ENCODE data around the gene NOTCH3.
A peak's percentile ranks its signal among the peaks of the same experiment; 100 is the strongest.

NOTCH3 gene

GRCh38 chr19:15177269-15178116 is 23.3 kb downstream of the NOTCH3 start:
- Histone ChIP-seq H3K23ac (ENCODE audit: low read depth, low read length, poor library complexity) (no peak overlapping the region), H3K4me3 (ENCODE audit: low read length in 2 of 2) (peak overlapping the region in 1 of 2 donors; percentile 48)

GRCh38 chr19:15175609-15176008 is 25.2 kb downstream of the NOTCH3 start:
- H3K27me3 ChIP-seq (ENCODE audit: control insufficient read depth in 3 of 3, insufficient read depth in 3 of 3, low read depth in 1 of 3, low read length in 3 of 3): no peaks in the 10 kb centered on the region
- no peak for DNase-seq (ENCODE audit: low spot score)
- no peak overlapping the region for H3K14ac ChIP-seq (ENCODE audit: low read length)
- H3K9me3 ChIP-seq (replicated peaks in 1 of 2; ENCODE audit: control insufficient read depth in 2 of 2, insufficient read depth in 1 of 2, low read depth in 1 of 2, low read length in 2 of 2): peaks cover 0 to 5% of the 10 kb centered on the region in 2 donors
- H3K18ac ChIP-seq (ENCODE audit: low read length): no peak overlapping the region
- H2BK15ac ChIP-seq (ENCODE audit: low read length): no peak overlapping the region
- H3K4me3 ChIP-seq (ENCODE audit: low read length in 2 of 2): no peak overlapping the region
- H3K4ac ChIP-seq (ENCODE audit: low read length): no peak overlapping the region
- H2BK12ac ChIP-seq (ENCODE audit: low read length): no peak overlapping the region
- no peak overlapping the region for H3K23ac ChIP-seq (ENCODE audit: low read depth, low read length, poor library complexity)
- H3K36me3 ChIP-seq (replicated peaks in 1 of 2; ENCODE audit: control insufficient read depth in 2 of 2, insufficient read depth in 2 of 2, low read length in 2 of 2): peaks cover 59 to 90% of the 10 kb centered on the region in 2 donors
- H3K9ac ChIP-seq (ENCODE audit: low read depth, low read length, poor library complexity): no peak overlapping the region
- no peak overlapping the region for H2AK5ac ChIP-seq (ENCODE audit: low read depth, low read length)
- no peak overlapping the region for H2BK120ac ChIP-seq (ENCODE audit: low read depth, low read length)
- no peak overlapping the region for H3K4me2 ChIP-seq (ENCODE audit: insufficient read depth, low read length, poor library complexity, severe bottlenecking)
- H2AFZ ChIP-seq (ENCODE audit: low read length): no peak overlapping the region
- no peak overlapping the region for H2BK5ac ChIP-seq (ENCODE audit: low read length)
- WGBS, 2 donors (ENCODE audit: extremely low coverage in 2 of 2, insufficient read length in 2 of 2, insufficient replicate concordance in 1 of 2): no CpG with 5 or more reads among the region's 3 CpGs
- peaks cover 0 to 2% of the 10 kb centered on the region in 2 donors for H3K4me1 ChIP-seq (ENCODE audit: control insufficient read depth in 2 of 2, insufficient read depth in 1 of 2, low read depth in 1 of 2, low read length in 2 of 2)
- H4K91ac ChIP-seq (ENCODE audit: low read depth, low read length, poor library complexity): no peak overlapping the region
- H4K8ac ChIP-seq (ENCODE audit: low read depth, low read length): peak overlapping the region; percentile 56
- H3K79me1 ChIP-seq (ENCODE audit: low read depth, low read length): peaks cover 9% of the 10 kb centered on the region
- H3K27ac ChIP-seq (replicated peaks; ENCODE audit: low read length): no peak overlapping the region

More at GRCh38 chr19:15177269-15178116, 23.3 kb downstream of the NOTCH3 start:
- Histone ChIP-seq H2BK120ac (ENCODE audit: low read depth, low read length) (no peak overlapping the region), H3K18ac (ENCODE audit: low read length) (peak overlapping the region; percentile 33), H3K36me3 (replicated peaks in 1 of 2; ENCODE audit: control insufficient read depth in 2 of 2, insufficient read depth in 2 of 2, low read length in 2 of 2) (peaks cover 61 to 91% of the 10 kb centered on the region in 2 donors), H3K4me2 (ENCODE audit: insufficient read depth, low read length, poor library complexity, severe bottlenecking) (peak overlapping the region; percentile 59), H3K9me3 (replicated peaks in 1 of 2; ENCODE audit: control insufficient read depth in 2 of 2, insufficient read depth in 1 of 2, low read depth in 1 of 2, low read length in 2 of 2) (peaks cover 0 to 5% of the 10 kb centered on the region in 2 donors), H3K79me1 (ENCODE audit: low read depth, low read length) (peaks cover 9% of the 10 kb centered on the region), H4K8ac (ENCODE audit: low read depth, low read length) (no peak overlapping the region), H3K9ac (ENCODE audit: low read depth, low read length, poor library complexity) (peak overlapping the region; percentile 60), H2BK5ac (ENCODE audit: low read length) (no peak overlapping the region), H4K91ac (ENCODE audit: low read depth, low read length, poor library complexity) (no peak overlapping the region), H2AK5ac (ENCODE audit: low read depth, low read length) (no peak overlapping the region), H3K27me3 (ENCODE audit: control insufficient read depth in 3 of 3, insufficient read depth in 3 of 3, low read depth in 1 of 3, low read length in 3 of 3) (no peaks in the 10 kb centered on the region), H3K27ac (replicated peaks; ENCODE audit: low read length) (no peak overlapping the region), H2AFZ (ENCODE audit: low read length) (no peak overlapping the region), H3K4ac (ENCODE audit: low read length) (no peak overlapping the region), H3K4me1 (ENCODE audit: control insufficient read depth in 2 of 2, insufficient read depth in 1 of 2, low read depth in 1 of 2, low read length in 2 of 2) (peaks cover 0 to 4% of the 10 kb centered on the region in 2 donors), H3K14ac (ENCODE audit: low read length) (no peak overlapping the region), H2BK12ac (ENCODE audit: low read length) (no peak overlapping the region), H2BK15ac (ENCODE audit: low read length) (no peak overlapping the region)
- DNase-seq (ENCODE audit: low spot score): peak; percentile 80
- WGBS, 2 donors (ENCODE audit: extremely low coverage in 2 of 2, insufficient read length in 2 of 2, insufficient replicate concordance in 1 of 2): no CpG with 5 or more reads among the region's 92 CpGs

GRCh38 chr19:15173746-15174404 is 26.9 kb downstream of the NOTCH3 start:
- Histone ChIP-seq H2BK120ac (ENCODE audit: low read depth, low read length) (no peak overlapping the region), H3K79me1 (ENCODE audit: low read depth, low read length) (peaks cover 9% of the 10 kb centered on the region), H3K18ac (ENCODE audit: low read length) (peak overlapping the region; percentile 28), H3K4me1 (ENCODE audit: control insufficient read depth in 2 of 2, insufficient read depth in 1 of 2, low read depth in 1 of 2, low read length in 2 of 2) (peaks cover 0 to 2% of the 10 kb centered on the region in 2 donors), H3K4me3 (ENCODE audit: low read length in 2 of 2) (no peak overlapping the region), H3K27ac (replicated peaks; ENCODE audit: low read length) (no peak overlapping the region), H4K8ac (ENCODE audit: low read depth, low read length) (no peak overlapping the region), H4K91ac (ENCODE audit: low read depth, low read length, poor library complexity) (peak overlapping the region; percentile 72), H3K4me2 (ENCODE audit: insufficient read depth, low read length, poor library complexity, severe bottlenecking) (no peak overlapping the region), H2BK5ac (ENCODE audit: low read length) (no peak overlapping the region), H2BK15ac (ENCODE audit: low read length) (no peak overlapping the region), H3K36me3 (replicated peaks in 1 of 2; ENCODE audit: control insufficient read depth in 2 of 2, insufficient read depth in 2 of 2, low read length in 2 of 2) (peaks cover 54 to 90% of the 10 kb centered on the region in 2 donors), H3K9ac (ENCODE audit: low read depth, low read length, poor library complexity) (peak overlapping the region; percentile 12), H3K14ac (ENCODE audit: low read length) (no peak overlapping the region), H2AK5ac (ENCODE audit: low read depth, low read length) (no peak overlapping the region), H3K9me3 (replicated peaks in 1 of 2; ENCODE audit: control insufficient read depth in 2 of 2, insufficient read depth in 1 of 2, low read depth in 1 of 2, low read length in 2 of 2) (peaks cover 0 to 3% of the 10 kb centered on the region in 2 donors), H3K27me3 (ENCODE audit: control insufficient read depth in 3 of 3, insufficient read depth in 3 of 3, low read depth in 1 of 3, low read length in 3 of 3) (no peaks in the 10 kb centered on the region), H3K4ac (ENCODE audit: low read length) (peak overlapping the region; percentile 23), H3K23ac (ENCODE audit: low read depth, low read length, poor library complexity) (peak overlapping the region; percentile 96), H2AFZ (ENCODE audit: low read length) (no peak overlapping the region), H2BK12ac (ENCODE audit: low read length) (no peak overlapping the region)
- no peak for DNase-seq (ENCODE audit: low spot score)
- WGBS, 2 donors (ENCODE audit: extremely low coverage in 2 of 2, insufficient read length in 2 of 2, insufficient replicate concordance in 1 of 2): no CpG with 5 or more reads among the region's 37 CpGs

GRCh38 chr19:15170345-15170744 is 30.4 kb downstream of the NOTCH3 start:
- no CpG with 5 or more reads among the region's 32 CpGs for WGBS, 2 donors (ENCODE audit: extremely low coverage in 2 of 2, insufficient read length in 2 of 2, insufficient replicate concordance in 1 of 2)
- H3K9ac ChIP-seq (ENCODE audit: low read depth, low read length, poor library complexity): no peak overlapping the region
- H3K36me3 ChIP-seq (replicated peaks in 1 of 2; ENCODE audit: control insufficient read depth in 2 of 2, insufficient read depth in 2 of 2, low read length in 2 of 2): peaks cover 68 to 95% of the 10 kb centered on the region in 2 donors
- H3K4me1 ChIP-seq (ENCODE audit: control insufficient read depth in 2 of 2, insufficient read depth in 1 of 2, low read depth in 1 of 2, low read length in 2 of 2): peaks cover 0 to 1% of the 10 kb centered on the region in 2 donors
- no peak overlapping the region for H2AFZ ChIP-seq (ENCODE audit: low read length)
- H3K27me3 ChIP-seq (ENCODE audit: control insufficient read depth in 3 of 3, insufficient read depth in 3 of 3, low read depth in 1 of 3, low read length in 3 of 3): no peaks in the 10 kb centered on the region
- no peak overlapping the region for H2AK5ac ChIP-seq (ENCODE audit: low read depth, low read length)
- no peak overlapping the region for H3K18ac ChIP-seq (ENCODE audit: low read length)
- DNase-seq (ENCODE audit: low spot score): no peak
- H3K4ac ChIP-seq (ENCODE audit: low read length): no peak overlapping the region
- peak overlapping the region; percentile 53 for H2BK5ac ChIP-seq (ENCODE audit: low read length)
- H3K9me3 ChIP-seq (replicated peaks in 1 of 2; ENCODE audit: control insufficient read depth in 2 of 2, insufficient read depth in 1 of 2, low read depth in 1 of 2, low read length in 2 of 2): peaks cover 10 to 18% of the 10 kb centered on the region in 2 donors
- H2BK12ac ChIP-seq (ENCODE audit: low read length): no peak overlapping the region
- H2BK120ac ChIP-seq (ENCODE audit: low read depth, low read length): no peak overlapping the region
- H3K27ac ChIP-seq (replicated peaks; ENCODE audit: low read length): no peak overlapping the region
- H3K79me1 ChIP-seq (ENCODE audit: low read depth, low read length): peaks cover 6% of the 10 kb centered on the region
- no peak overlapping the region for H3K14ac ChIP-seq (ENCODE audit: low read length)
- H2BK15ac ChIP-seq (ENCODE audit: low read length): no peak overlapping the region
- no peak overlapping the region for H4K8ac ChIP-seq (ENCODE audit: low read depth, low read length)
- H3K23ac ChIP-seq (ENCODE audit: low read depth, low read length, poor library complexity): peak overlapping the region; percentile 89
- no peak overlapping the region for H4K91ac ChIP-seq (ENCODE audit: low read depth, low read length, poor library complexity)
- H3K4me3 ChIP-seq (ENCODE audit: low read length in 2 of 2): no peak overlapping the region
- no peak overlapping the region for H3K4me2 ChIP-seq (ENCODE audit: insufficient read depth, low read length, poor library complexity, severe bottlenecking)
